ENCODE measurements around the gene GRXCR1. TPM values are rescaled to one million over a fixed set of nuclear protein-coding genes. Genes with fewer than 3 reads are reported as not detected.

Gene GRXCR1
- total RNA-seq, 4 donors from 2014 or later: not detected

DNA sequence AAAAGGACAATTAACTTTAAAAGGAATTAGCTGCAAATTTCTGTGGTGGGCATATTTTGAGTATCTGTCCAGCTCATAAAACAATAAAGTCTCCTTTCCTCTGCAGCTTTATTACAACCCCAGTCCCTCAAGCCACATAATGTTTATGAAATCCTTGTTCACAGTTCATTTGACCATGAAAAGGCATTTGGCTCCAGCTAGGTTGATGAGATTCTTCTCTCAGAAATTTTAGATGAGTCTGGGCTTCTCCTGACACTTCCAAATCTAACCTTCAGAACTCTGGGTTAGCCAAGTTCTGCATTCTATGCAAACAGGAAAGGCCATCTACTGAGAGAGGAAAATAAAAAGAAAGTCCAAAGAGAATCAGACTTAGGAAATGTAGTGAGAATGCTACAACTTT lies 156.8 kb downstream of the GRXCR1 start:
- intact Hi-C loops (cut with DNase I; ENCODE audit: low total_unique reads): no loop called here
- TF ChIP-seq CTCF (IDR thresholded peaks at IDR 0.05): no peak
- TF ChIP-seq POLR2A (IDR thresholded peaks at IDR 0.05): no peak
- H3K4me3 ChIP-seq (ENCODE audit: low read depth, poor library complexity, severe bottlenecking): no peak overlapping the region
- DNase-seq (ENCODE audit: low spot score in 2 of 2): no peak

DNA sequence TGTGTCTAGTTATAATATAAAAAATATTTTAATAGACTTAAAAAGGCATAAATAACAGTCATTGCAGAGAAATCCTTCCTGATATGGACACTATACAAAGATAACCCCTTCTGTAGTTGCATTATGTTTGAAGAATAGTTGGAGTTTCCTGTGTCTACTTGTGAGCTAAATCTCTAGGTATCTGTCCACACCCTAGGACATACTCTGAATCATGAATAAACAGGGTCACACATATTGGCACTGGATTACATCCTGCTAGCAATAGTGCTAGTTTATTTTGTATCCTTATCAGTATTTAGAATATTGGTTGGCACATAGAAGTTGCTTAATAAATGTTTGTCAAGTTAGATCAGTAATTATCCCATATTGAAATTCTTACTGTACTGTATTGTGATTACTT lies 173.9 kb downstream of the GRXCR1 start:
- H3K4me3 ChIP-seq (ENCODE audit: low read depth, poor library complexity, severe bottlenecking): no peak overlapping the region
- DNase-seq (ENCODE audit: low spot score in 2 of 2): no peak
- TF ChIP-seq CTCF (IDR thresholded peaks at IDR 0.05) (no peak), POLR2A (IDR thresholded peaks at IDR 0.05) (no peak)
- intact Hi-C loops (cut with DNase I; ENCODE audit: low total_unique reads): no loop called here

- DNase-seq (ENCODE audit: low spot score in 2 of 2): no peak
- TF ChIP-seq CTCF (IDR thresholded peaks at IDR 0.05): no peak
- TF ChIP-seq POLR2A (IDR thresholded peaks at IDR 0.05): no peak
- intact Hi-C loops (cut with DNase I; ENCODE audit: low total_unique reads): no loop called here
- WGBS, 2 donors: 86 to 87% methylated on average over 6 of the region's 6 CpGs
- no peak overlapping the region for H3K4me3 ChIP-seq (ENCODE audit: low read depth, poor library complexity, severe bottlenecking)
Observed at GRCh38 chr4:43071069-43071468, 178.6 kb downstream of the GRXCR1 start.

Other genes with a start within 250 kb of the GRXCR1 start
- gene ATP8A1, start 235.6 kb upstream of the GRXCR1 start, total RNA-seq: 10 to 100 TPM in 1 of 4 donors, 1 to 10 TPM in 3; 4.9 to 13.8 (median 5.2) TPM